Renal pelvis (tissue), 4 donors: ENCODE measurements around the gene EFHD1. TPM values are rescaled to one million over a fixed set of nuclear protein-coding genes. Genes with fewer than 3 reads are reported as not detected.
"Not testable (repeated sequence)": the region's sequence is repeated elsewhere in the genome, so short reads cannot be mapped to it uniquely, and the experiment has no call there.

Experiments
- DNase-seq: peaks from one replicate; pipeline ENCODE4 v3.0.0-alpha.2; 2013
- polyA plus RNA-seq, 3 donors: library from polyadenylated mRNA; unstranded; fragments of 120-200 nt; gene quantifications; one replicate each; pipeline ENCODE4 v1.2.1, GENCODE V29; 2013; ENCODE audit not compliant: insufficient read length in 3 of 3

EFHD1 gene
- polyA plus RNA-seq, 3 donors, result 58.4 to 77.2 (median 62.4) TPM

- DNase-seq, result no peak
Measured at GRCh38 chr2:232609607-232610006, 23.8 kb upstream of the EFHD1 start.

GRCh38 chr2:232610081-232610480 is 23.3 kb upstream of the EFHD1 start:
- DNase-seq, result no peak

DNA sequence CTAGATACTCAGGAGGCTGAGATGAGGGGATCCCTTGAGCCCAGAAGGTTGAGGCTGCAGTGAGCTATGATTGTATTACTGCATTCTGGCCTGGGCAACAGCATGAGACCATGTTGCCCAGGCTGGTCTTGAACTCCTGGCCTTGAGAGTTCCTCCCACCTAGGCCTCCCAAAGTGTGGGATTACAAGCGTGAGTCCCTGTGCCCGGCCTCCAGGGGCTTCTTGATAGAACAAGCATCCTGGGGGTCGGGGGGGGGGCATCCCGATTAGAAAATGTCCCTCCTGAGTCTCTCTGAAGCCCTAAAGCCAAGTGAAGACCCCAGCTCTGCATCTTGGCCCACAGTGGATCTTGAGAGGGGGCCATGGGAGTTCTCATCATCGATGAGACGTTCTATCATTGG is 22.3 kb upstream of the EFHD1 start:
- DNase-seq, result no peak

- DNase-seq, result peak; percentile 16
Measured at GRCh38 chr2:232611559-232612218, 21.7 kb upstream of the EFHD1 start.

DNA sequence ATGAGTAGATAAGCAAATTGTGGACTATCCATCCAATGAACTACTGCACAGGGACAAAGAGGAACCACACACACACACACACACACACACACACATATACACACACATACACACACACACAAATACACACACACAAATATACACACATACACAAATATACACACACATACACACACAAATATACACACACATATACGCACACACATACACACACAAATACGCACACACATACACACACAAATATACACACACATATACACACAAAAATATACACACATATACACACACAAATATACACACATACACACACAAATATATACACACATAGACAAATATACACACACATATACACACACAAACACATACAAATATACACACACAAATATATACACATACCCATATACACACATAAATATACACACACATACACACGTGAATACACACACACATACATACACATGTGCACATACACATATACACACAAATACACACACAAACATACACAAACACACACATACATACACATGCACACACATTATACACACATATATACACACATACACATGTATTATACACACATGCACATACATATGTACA is 19.8 kb upstream of the EFHD1 start:
- no peak for DNase-seq

GRCh38 chr2:232615339-232615738 is 18.1 kb upstream of the EFHD1 start:
- no peak for DNase-seq

DNA sequence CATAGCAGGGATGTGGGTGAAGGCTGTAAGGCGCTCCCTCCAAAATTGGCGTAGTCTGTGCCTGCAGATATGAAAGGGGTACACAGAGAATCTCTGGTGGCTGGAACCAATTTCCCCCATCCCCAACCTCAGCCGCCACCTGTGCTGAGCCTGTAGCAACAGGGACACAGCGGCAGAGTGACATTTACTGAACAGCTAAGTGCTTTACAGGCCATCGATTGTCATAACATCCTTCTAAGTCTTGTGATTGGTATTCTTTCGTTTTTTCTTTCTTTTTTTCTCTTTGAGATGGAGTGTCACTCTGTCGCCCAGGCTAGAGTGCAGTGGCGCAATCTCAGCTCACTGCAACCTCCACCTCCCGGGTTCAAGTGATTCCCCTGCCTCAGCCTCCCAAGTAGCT is 12.2 kb upstream of the EFHD1 start:
- no peak for DNase-seq

- DNase-seq, result no peak
Measured at GRCh38 chr2:232622563-232622962, 10.8 kb upstream of the EFHD1 start.

DNA sequence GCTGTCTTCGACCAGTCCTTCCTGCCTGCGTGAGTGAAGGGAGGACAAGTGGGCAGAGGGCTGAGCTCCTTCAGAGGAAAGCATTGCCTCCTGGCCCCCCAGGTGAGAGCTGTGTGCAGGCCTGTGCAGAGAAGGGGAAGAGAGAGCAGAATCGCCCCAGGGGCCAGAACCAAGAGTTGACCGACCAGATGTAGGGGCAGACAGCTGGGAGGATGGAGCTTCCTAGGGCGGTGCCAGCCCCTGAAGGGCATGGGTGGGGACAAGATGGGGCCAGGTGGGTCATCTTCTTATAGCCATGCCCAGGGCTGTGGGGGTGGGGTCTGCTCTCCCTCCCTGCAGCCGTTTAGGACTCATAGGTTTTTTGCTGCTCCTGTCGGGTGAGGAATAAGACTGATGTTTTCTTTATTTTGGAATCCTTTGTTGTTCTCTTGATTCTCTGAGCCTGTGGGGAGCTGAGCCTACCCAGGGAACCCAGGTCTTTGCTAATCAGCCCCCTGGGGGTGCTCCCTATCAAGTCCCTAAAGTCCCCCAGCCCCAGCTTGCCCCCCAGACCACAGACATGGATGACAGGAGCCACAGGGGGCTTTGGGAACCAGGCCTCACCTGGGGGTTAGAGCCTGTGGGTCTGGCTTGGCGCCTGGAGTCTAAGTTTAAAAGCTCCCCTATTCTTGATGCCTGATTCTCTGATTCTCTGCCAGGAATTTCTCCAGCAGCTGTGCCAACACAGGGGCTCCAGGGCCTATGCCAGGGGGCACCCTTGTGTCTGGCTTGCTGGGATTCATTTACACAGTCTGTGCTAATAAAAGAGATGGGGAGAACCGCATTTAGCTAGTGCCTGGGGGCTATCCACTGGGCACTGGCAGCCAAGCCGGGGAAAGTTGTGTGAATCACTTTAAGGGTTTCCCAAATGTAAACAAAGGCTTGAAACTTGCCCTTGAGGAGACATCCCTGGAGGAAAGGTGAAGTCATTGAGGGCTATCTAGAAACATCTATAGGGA is 9.3 kb upstream of the EFHD1 start:
- DNase-seq, result no peak

DNA sequence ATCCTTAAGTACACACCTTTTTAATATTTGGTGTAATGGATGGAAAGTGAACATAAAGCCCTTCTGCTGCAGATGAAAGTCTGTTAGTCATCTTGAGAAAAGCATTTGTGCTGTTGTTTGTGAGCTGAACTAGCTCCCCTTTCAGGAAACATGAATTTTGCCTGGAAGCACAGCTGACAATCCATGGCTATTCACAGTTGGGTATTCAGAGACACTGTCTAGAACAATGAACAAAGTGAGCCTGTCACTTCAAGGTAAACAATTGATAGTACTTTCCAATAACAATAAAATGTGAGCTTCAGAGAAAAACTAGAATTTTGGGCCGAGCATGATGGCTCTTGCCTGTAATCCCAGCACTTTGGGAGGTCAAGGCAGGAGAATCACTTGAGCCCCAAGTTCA is 6.8 kb upstream of the EFHD1 start:
- no peak for DNase-seq

DNA sequence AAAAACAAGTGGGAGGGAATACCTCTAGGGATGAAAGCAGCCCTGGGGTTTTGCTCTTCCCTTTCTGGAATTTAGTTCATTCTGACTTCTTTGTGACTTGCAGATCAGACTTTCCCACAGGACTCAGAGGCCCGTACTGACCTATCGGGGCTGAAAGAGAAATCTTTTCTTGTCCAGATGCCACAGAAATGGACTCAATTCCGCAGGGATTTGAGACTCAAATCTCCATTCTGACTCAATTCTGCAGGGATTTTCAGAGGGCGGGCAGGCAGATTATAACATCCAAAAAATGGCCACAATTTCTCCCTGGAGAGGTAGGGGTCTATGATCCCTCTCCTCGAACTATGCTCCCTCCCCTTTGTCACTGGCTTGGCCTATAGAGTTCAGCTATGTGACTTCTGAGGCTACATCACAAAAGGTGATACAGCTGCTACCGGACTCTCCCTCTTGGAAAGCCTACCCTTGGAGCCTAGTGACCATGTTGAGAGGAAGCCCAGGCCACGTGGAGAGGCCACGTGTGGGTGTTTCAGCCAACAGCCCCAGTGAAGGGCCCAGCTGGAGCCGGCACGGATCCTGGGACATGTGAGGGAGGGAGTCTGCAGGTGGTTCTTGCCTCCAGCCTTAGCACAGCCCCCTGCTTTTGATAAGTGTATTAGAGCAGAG is 4.8 kb upstream of the EFHD1 start:
- DNase-seq, result no peak

DNA sequence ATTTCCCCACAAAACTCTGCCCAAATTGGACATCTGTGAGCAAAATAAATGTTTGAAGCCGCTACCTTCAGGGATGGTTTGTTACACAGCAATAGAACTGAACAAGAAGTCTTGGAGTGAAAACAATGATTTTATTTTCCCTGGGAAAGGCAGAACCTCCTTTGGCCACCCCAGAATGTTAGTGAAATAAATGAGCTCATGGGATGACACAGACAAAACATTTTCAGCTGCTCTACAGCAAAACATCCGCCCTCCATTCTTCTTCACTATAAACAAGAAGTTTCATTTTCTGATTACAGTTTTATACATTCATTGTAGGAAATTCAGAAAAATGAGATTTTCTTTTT is 4.3 kb upstream of the EFHD1 start:
- no peak for DNase-seq

- DNase-seq, result no peak
Measured at GRCh38 chr2:232632229-232632903, 1.0 kb upstream of the EFHD1 start.

DNA sequence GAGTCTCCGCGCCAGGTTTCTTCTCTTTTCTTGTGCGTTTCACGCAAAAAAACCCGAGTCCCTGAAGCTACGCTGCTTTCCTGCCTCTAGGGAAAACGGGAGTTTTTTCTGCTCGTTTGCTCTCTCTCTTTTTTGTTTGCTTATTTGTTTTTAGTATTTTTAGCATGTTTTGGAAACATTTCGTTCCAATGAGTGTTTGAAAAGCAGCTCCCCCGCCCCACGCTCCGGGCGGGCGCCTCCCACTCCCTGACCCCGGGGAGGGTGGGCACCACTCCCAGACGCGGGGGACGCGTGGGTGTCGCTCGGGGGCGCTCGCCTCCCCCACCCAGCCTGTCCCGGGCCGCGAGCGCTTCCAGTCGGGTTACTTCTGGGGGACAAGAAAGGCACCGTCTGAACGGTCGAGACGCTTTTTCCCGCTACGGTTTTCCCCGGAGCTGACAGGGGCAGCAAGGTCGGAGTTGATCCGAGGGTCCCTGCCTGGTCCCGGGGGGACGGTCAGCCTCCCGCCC is 446 bp upstream of the EFHD1 start:
- DNase-seq, result peak; percentile 46

DNA sequence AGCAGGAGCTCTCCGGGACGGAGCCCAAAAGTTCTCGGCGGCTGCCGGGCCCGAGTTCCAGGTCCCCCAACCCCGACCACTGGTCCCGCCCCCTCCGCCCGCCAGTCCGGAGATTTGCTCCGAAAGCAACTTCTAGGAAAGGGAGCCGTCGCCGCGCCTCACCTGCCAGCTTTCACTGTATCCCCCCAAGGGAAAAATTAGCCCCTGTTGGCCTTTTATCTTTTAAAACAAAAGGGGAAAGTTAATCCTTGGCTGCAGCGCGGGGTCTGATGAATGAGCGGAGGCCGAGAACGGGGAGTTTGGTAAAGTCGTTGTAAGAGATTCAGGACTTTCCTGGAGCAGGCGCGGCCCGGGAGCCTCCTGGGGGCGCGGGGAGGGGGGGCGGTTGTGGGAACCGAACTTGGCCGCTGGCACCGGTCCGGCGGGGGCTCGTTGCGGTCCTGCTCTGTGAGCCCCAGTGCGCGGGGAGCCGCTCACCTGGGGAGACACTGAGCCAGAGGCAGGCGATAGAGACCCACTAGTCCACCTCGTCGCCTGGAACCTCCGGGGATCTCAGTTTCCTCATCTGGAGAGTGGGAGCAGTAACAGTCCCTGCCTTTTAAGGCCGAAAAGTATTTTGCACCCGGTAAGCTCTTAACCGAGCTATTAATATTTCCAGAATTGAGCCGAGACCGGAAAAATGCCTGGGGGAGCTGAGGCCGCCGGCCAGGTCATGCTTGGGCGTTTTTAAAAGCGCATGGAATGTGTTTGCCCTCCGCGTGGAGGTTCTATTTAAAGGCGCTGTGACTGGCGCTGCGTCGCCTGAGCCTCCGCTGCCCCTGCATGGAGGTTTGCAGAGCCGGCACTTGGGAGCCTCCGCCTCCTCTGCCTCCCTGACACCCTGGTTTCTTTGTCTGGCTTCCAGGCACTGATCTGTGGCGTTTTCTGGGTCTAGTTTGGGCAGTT is 1.1 kb downstream of the EFHD1 start:
- DNase-seq, result peak; percentile 36

DNA sequence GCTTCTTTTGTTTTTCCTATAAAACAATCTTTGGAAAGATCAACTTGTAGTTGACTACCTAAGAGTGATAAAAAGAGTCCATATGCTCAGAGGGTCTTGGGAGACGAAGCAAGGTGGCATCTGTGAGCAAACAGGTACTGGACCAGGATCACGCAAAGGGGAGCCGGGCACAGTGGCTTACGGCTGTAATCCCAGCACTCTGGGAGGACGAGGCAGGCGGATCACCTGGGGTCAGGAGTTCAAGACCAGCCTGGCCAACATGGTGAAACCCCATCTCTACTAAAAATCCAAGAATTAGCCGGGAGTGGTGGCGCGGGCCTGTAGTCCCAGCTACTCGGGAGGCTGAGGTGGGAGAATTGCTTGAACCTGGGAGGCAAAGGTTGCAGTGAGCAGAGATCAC is 2.0 kb downstream of the EFHD1 start:
- DNase-seq, result not testable (repeated sequence)

DNA sequence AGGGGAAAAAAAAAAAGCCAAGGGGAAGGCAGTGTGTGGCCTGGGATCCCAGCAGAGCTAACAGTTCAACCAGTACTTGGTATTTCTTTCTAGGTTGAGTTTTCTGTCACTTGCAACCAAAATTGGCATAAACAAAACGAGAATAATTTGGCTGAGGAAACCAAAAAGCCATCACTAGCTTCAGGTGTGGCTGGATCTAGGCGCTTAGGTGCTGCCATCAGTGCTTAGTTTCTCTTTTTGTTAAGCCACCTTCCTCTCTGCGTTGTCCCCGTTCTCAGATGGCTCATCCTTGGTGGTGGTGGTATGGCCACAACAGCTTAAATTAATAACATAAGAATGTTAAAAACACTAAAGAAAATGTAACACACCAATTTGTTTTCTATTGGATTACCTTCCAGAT is 2.4 kb downstream of the EFHD1 start:
- DNase-seq, result no peak

- no peak for DNase-seq
Measured at GRCh38 chr2:232636788-232637420, 3.5 kb downstream of the EFHD1 start.

GRCh38 chr2:232637866-232638583 is 4.6 kb downstream of the EFHD1 start:
- no peak for DNase-seq
